ENCODE results near the gene PCBD2. TPM values are rescaled to one million over a fixed set of nuclear protein-coding genes. Genes with fewer than 3 reads are reported as not detected.

Gene PCBD2
- total and polyA plus RNA-seq, 2 experiments from 2014 or later: 8.7 to 16.0 TPM

DNA sequence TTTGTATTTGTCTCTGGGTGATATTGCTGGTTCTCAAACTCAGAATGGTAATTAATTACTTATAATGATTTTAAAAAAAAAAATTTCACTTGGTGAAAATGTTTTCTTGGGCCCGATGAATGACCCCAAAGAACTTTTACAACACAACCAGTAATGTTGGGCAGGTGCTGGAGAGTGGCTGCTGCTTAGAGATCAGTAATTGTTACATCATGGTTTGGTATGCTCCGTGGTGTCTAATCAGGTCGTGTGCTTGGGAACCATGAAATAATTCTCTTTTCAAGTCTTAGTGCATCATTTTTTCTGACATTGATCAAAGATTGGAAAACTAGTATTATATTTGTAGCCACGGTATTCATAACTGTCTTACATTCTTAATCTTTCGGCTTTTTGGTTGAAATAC, 29.3 kb downstream of the PCBD2 start (continued):
- TF ChIP-seq, protein P1, sequence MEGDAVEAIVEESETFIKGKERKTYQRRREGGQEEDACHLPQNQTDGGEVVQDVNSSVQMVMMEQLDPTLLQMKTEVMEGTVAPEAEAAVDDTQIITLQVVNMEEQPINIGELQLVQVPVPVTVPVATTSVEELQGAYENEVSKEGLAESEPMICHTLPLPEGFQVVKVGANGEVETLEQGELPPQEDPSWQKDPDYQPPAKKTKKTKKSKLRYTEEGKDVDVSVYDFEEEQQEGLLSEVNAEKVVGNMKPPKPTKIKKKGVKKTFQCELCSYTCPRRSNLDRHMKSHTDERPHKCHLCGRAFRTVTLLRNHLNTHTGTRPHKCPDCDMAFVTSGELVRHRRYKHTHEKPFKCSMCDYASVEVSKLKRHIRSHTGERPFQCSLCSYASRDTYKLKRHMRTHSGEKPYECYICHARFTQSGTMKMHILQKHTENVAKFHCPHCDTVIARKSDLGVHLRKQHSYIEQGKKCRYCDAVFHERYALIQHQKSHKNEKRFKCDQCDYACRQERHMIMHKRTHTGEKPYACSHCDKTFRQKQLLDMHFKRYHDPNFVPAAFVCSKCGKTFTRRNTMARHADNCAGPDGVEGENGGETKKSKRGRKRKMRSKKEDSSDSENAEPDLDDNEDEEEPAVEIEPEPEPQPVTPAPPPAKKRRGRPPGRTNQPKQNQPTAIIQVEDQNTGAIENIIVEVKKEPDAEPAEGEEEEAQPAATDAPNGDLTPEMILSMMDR (conservative IDR thresholded peaks at IDR 0.05; ENCODE audit: low read depth in 2 of 2): no peak
- no peak for TF ChIP-seq CREB1 (CRISPR knock-in tag; IDR thresholded peaks at IDR 0.05; ENCODE audit: low read depth)
- TF ChIP-seq STAT1 (IDR thresholded peaks at IDR 0.05; ENCODE audit: unreplicated experiment): no peak

DNA sequence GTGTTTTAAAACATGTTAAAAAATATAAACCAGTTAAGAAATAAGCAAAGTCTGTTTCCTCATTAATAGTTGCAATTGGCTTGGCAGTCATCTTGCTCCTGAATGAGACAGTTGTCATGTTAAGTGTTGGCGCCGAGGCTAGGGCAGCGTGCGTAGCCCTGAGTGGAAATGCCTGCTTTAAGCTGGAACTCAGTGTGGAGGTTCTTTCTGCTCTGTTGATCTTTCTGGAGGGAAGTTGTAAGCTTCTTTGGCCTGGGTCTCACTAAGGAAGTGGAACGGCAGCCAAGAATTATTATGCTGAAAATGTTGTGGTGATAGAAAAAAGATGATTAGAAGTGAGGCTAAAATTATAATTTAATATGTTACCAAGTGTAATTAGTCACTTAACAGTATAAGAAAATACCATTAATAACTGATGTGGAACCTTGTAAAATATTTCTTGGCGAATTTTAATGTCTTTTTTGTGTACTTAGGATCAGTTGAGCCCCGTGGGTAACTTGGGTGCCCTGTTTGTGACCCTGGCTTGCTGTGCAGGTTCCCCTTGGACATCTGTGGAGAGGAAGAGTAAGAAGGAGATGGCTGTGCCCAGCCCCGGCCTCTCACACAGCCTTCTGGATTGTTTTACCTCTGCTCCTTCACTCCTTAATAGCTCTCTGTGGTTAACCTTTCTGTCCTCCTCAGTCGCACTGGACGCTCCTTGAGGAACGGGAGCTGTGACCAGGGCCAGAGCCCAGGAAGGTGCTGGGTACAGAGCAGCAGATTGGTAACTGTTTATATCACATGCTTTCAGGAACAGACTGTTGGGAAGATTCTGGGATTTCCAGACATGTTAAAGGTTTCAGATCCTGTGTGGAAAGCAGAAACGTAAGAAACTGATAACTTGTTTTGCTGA, 31.0 kb downstream of the PCBD2 start:
- H3K4me3 ChIP-seq: no peak overlapping the region
- ATAC-seq (no peak), DNase-seq (ENCODE audit: low spot score) (no peak)
- no peak overlapping the region for H3K4me2 ChIP-seq
- Mint-ChIP-seq H3K27ac (no peak overlapping the region), H3K27me3 (ENCODE audit: insufficient read depth, low read depth, poor library complexity) (no peaks in the 10 kb centered on the region), H3K9me3 (no peaks in the 10 kb centered on the region), H3K36me3 (ENCODE audit: low read depth) (peaks cover 16% of the 10 kb centered on the region; the same call in 2 of the 3 replicates), H3K4me3 (no peak overlapping the region), H3K4me1 (peaks cover 4% of the 10 kb centered on the region; the same call in 2 of the 3 replicates)
- H4K20me1 ChIP-seq (replicated peaks; ENCODE audit: insufficient read depth): no peaks in the 10 kb centered on the region
- H2AFZ ChIP-seq: no peak overlapping the region
- H3K27ac ChIP-seq (ENCODE audit: low read depth): no peak overlapping the region
- no peaks in the 10 kb centered on the region for H3K4me1 ChIP-seq (ENCODE audit: insufficient read depth)
- no peaks in the 10 kb centered on the region for H3K79me2 ChIP-seq (replicated peaks; ENCODE audit: insufficient read depth)
- no peaks in the 10 kb centered on the region for H3K27me3 ChIP-seq (ENCODE audit: insufficient read depth)
- H3K9me2 ChIP-seq (ENCODE audit: insufficient read depth): no peaks in the 10 kb centered on the region
- H3F3A ChIP-seq (replicated peaks; ENCODE audit: low read depth): no peaks in the 10 kb centered on the region
- 0 out of 2 replicates have a peak, but pooled peaks cover 3% of the 10 kb centered on the region for H3K36me3 ChIP-seq (ENCODE audit: insufficient read depth)
- TF ChIP-seq, protein P2, sequence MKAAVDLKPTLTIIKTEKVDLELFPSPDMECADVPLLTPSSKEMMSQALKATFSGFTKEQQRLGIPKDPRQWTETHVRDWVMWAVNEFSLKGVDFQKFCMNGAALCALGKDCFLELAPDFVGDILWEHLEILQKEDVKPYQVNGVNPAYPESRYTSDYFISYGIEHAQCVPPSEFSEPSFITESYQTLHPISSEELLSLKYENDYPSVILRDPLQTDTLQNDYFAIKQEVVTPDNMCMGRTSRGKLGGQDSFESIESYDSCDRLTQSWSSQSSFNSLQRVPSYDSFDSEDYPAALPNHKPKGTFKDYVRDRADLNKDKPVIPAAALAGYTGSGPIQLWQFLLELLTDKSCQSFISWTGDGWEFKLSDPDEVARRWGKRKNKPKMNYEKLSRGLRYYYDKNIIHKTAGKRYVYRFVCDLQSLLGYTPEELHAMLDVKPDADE (IDR thresholded peaks at IDR 0.05): no peak
- TF ChIP-seq CREB1 (CRISPR knock-in tag; IDR thresholded peaks at IDR 0.05; ENCODE audit: low read depth) (no peak), NANOG (IDR thresholded peaks at IDR 0.05; ENCODE audit: borderline replicate concordance) (no peak), JUNB (IDR thresholded peaks at IDR 0.05; ENCODE audit: unreplicated experiment) (no peak), EZH2phosphoT487 (IDR thresholded peaks at IDR 0.05; ENCODE audit: unreplicated experiment) (no peak), STAT1 (IDR thresholded peaks at IDR 0.05; ENCODE audit: unreplicated experiment) (no peak), ZNF114 (CRISPR knock-in tag; IDR thresholded peaks at IDR 0.05) (no peak), POLR2AphosphoS5 (IDR thresholded peaks at IDR 0.05; ENCODE audit: low read depth) (no peak), ZNF331 (CRISPR knock-in tag; IDR thresholded peaks at IDR 0.05; ENCODE audit: low read depth) (no peak)
- TF ChIP-seq, protein P3, sequence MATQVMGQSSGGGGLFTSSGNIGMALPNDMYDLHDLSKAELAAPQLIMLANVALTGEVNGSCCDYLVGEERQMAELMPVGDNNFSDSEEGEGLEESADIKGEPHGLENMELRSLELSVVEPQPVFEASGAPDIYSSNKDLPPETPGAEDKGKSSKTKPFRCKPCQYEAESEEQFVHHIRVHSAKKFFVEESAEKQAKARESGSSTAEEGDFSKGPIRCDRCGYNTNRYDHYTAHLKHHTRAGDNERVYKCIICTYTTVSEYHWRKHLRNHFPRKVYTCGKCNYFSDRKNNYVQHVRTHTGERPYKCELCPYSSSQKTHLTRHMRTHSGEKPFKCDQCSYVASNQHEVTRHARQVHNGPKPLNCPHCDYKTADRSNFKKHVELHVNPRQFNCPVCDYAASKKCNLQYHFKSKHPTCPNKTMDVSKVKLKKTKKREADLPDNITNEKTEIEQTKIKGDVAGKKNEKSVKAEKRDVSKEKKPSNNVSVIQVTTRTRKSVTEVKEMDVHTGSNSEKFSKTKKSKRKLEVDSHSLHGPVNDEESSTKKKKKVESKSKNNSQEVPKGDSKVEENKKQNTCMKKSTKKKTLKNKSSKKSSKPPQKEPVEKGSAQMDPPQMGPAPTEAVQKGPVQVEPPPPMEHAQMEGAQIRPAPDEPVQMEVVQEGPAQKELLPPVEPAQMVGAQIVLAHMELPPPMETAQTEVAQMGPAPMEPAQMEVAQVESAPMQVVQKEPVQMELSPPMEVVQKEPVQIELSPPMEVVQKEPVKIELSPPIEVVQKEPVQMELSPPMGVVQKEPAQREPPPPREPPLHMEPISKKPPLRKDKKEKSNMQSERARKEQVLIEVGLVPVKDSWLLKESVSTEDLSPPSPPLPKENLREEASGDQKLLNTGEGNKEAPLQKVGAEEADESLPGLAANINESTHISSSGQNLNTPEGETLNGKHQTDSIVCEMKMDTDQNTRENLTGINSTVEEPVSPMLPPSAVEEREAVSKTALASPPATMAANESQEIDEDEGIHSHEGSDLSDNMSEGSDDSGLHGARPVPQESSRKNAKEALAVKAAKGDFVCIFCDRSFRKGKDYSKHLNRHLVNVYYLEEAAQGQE (IDR thresholded peaks at IDR 0.05; ENCODE audit: unreplicated experiment): no peak

Measured in GM23338 (cell line).